HCT116 (cell line): Measurements from ENCODE around the gene CDK4. TPM values are rescaled to one million over a fixed set of nuclear protein-coding genes. Genes with fewer than 3 reads are reported as not detected.

Experiments used
- ATAC-seq: fragments of 200-7000 bp; cut with Tn5 transposase; 2 replicates; pipeline ENCODE4 v1.9.1; 2020; ENCODE audit warnings: mild to moderate bottlenecking, moderate library complexity
- BruUV-seq: library from RNA; stranded (reverse); fragments of 400-500 nt; replicated peaks from 2 replicates; lab custom pipeline; 2021; lab: Mats Ljungman, UMichigan
- CTCF ChIA-PET: fragments of 300-600 bp; sonication (Branson Sonifier 250); formaldehyde crosslinking; loops from one replicate; lab custom pipeline; 2021; ENCODE audit warnings: antibody characterized with exemption; lab: Charles Lee
- POLR2A ChIA-PET: fragments of 300-600, 350-600 bp; sonication (Branson Sonifier 250); formaldehyde crosslinking; loops from one replicate; lab custom pipeline; 2021; ENCODE audit warnings: antibody characterized with exemption; lab: Charles Lee
- RAD21 ChIA-PET, 2 experiments: fragments of 300-600 bp; sonication (Branson Sonifier 250); formaldehyde crosslinking; loops; one replicate each; lab custom pipeline; 2023; ENCODE audit warnings: low total read pairs in 2 of 2; ENCODE audit not compliant: uncharacterized antibody in 2 of 2, unreplicated experiment in 2 of 2, low non-redundant PET in 1 of 2; lab: Charles Lee
- DNase-seq: peaks from one replicate; pipeline ENCODE4 v3.0.0-alpha.2; 2010; ENCODE audit warnings: low read depth, low spot score
- H2AFZ ChIP-seq: fragments of 200-600 bp; shearing (Covaris generic), sonication (generic); 2 replicates; pipeline ENCODE4 v1.6.1; 2017; ENCODE audit warnings: low read depth, mixed run types, mixed read lengths, antibody characterized with exemption, low read length; ENCODE audit not compliant: poor library complexity, severe bottlenecking
- H3K27ac ChIP-seq: 2 replicates; pipeline ENCODE4 v1.5.1; 2012; ENCODE audit warnings: low read depth, low read length
- H3K27me3 ChIP-seq: fragments of 200-600 bp; sonication (generic); 2 replicates; pipeline ENCODE4 v1.6.1; 2016; ENCODE audit warnings: mixed run types, low read length, mixed read lengths; ENCODE audit not compliant: insufficient read depth
- H3K36me3 ChIP-seq, 2 experiments: fragments of 200-500 bp in 1 of 2; fragments of 200-600 bp in 1 of 2; sonication (Bioruptor generic) in 1 of 2; sonication (generic) in 1 of 2; 2 replicates each; pipeline versions ENCODE4 v1.5.1 to v1.6.1; 2014 to 2016; ENCODE audit warnings: low read length in 2 of 2, inconsistent platforms in 1 of 2, mixed read lengths in 1 of 2, mixed run types in 1 of 2; ENCODE audit not compliant: insufficient read depth in 2 of 2, control insufficient read depth in 1 of 2
- H3K4me1 ChIP-seq, 2 experiments: fragments of 200-600 bp in 1 of 2; sonication (generic) in 1 of 2; 2 replicates each; pipeline versions ENCODE4 v1.5.1 to v1.6.1; 2012 to 2017; ENCODE audit warnings: low read length in 2 of 2, inconsistent platforms in 1 of 2, mild to moderate bottlenecking in 1 of 2, mixed read lengths in 1 of 2, mixed run types in 1 of 2, moderate library complexity in 1 of 2; ENCODE audit not compliant: insufficient read depth in 2 of 2, control insufficient read depth in 1 of 2
- H3K4me2 ChIP-seq: fragments of 200-600 bp; sonication (generic); 2 replicates; pipeline ENCODE4 v1.6.1; 2017; ENCODE audit warnings: mixed run types, low read length, mixed read lengths
- H3K4me3 ChIP-seq, 2 experiments: fragments of 200-600 bp in 1 of 2; sonication (generic) in 1 of 2; replicated peaks in 1 of 2; 2 replicates each; pipeline ENCODE4 v1.5.1; 2011 to 2016; ENCODE audit warnings: low read length in 2 of 2, control low read depth in 1 of 2, low read depth in 1 of 2, mild to moderate bottlenecking in 1 of 2, mixed read lengths in 1 of 2, mixed run types in 1 of 2
- H3K79me2 ChIP-seq: fragments of 200-600 bp; sonication (generic); 2 replicates; pipeline ENCODE4 v1.6.1; 2017; ENCODE audit warnings: mild to moderate bottlenecking, mixed run types, low read length, moderate library complexity, mixed read lengths; ENCODE audit not compliant: insufficient read depth
- H3K9ac ChIP-seq: fragments of 200-600 bp; sonication (generic); 2 replicates; pipeline ENCODE4 v1.6.1; 2016; ENCODE audit warnings: low read length, mixed read lengths
- H3K9me2 ChIP-seq: fragments of 200-600 bp; sonication (generic), shearing (Covaris generic); 2 replicates; pipeline ENCODE4 v1.6.1; 2017; ENCODE audit warnings: mixed run types, mild to moderate bottlenecking, moderate library complexity; ENCODE audit not compliant: insufficient read depth
- H3K9me3 ChIP-seq, 2 experiments: fragments of 200-500 bp in 1 of 2; fragments of 200-600 bp in 1 of 2; sonication (Bioruptor generic) in 1 of 2; sonication (generic) in 1 of 2; 2 replicates each; pipeline ENCODE4 v1.6.1; 2014 to 2017; ENCODE audit warnings: low read length in 2 of 2, mixed read lengths in 2 of 2, inconsistent platforms in 1 of 2, low read depth in 1 of 2, mild to moderate bottlenecking in 1 of 2, mixed run types in 1 of 2, moderate library complexity in 1 of 2; ENCODE audit not compliant: control insufficient read depth in 1 of 2, insufficient read depth in 1 of 2
- H4K20me1 ChIP-seq: fragments of 200-600 bp; sonication (generic), shearing (Covaris generic); 2 replicates; pipeline ENCODE4 v1.6.1; 2017; ENCODE audit warnings: mixed run types, mild to moderate bottlenecking, moderate library complexity; ENCODE audit not compliant: insufficient read depth
- POLR2A ChIP-seq: IDR thresholded peaks from 2 replicates; pipeline ENCODE4 v1.7.0; 2011; ENCODE audit warnings: borderline replicate concordance; ENCODE audit not compliant: insufficient read depth, insufficient read length; ENCODE audit errors: extremely low read depth
- SIN3A ChIP-seq: IDR thresholded peaks from 2 replicates; pipeline ENCODE4 v1.6.1; 2012; ENCODE audit warnings: low read depth
- SRF ChIP-seq: IDR thresholded peaks from 2 replicates; pipeline ENCODE4 v1.6.1; 2012; ENCODE audit warnings: low read depth
- intact Hi-C: fragments of 100-400 bp; cut with micrococcal nuclease; formaldehyde crosslinking; loops from 2 replicates; pipeline ENCODE4 v1.10.0; 2022
- total RNA-seq: library from RNA; stranded (reverse); gene quantifications from one replicate; pipeline ENCODE4 v1.2.1, GENCODE V29; 2021; ENCODE audit not compliant: unreplicated experiment
- TF ChIP-seq, protein P1 (sequence below): IDR thresholded peaks from 2 replicates; pipeline ENCODE4 v1.6.1; 2012

Gene CDK4
- total RNA-seq, 1 experiment from 2014 or later = 206 TPM

DNA sequence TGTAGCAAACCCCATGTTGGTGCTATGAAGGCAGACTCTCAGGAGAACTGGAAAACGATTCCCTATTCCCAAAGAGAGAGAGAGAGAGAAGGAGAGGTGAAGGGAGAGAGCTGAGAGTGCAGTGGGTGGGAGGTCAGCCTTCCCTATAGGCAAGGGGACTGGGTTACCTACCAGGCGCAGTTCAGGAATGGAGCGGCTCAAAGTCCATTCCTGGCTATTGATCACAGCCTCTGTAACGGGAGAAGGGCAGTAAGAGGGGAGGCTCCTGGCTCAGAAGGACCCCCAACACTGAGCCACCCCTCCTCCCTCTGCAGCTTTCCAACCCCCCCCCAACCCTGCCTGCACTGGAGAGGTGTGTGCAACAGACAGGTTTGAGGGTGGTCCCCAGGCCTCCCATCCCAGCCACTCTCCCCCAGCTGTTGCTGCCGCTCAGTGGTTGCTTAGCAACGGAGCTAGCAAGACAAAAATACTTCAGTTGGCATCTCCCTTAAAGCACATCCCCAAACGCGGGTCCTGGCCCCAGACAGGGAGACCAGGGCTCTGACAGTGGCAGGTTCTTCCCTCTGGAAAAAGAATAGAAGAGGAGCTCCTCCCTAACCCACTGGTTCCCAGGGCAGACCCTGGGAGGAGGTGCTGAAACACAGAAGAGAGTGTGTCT lies 16.8 kb downstream of the CDK4 start:
- Histone ChIP-seq H3K27ac (no peak overlapping the region), H2AFZ (no peak overlapping the region), H3K4me2 (no peak overlapping the region), H3K9me2 (no peaks in the 10 kb centered on the region), H3K36me3 (peaks cover 0 to 11% of the 10 kb centered on the region in 2 experiments; a peak in 3 of 4 replicates), H3K79me2 (no peaks in the 10 kb centered on the region), H3K9me3 (no peaks in the 10 kb centered on the region), H4K20me1 (no peaks in the 10 kb centered on the region), H3K4me3 (no peak overlapping the region), H3K4me1 (no peaks in the 10 kb centered on the region), H3K9ac (no peak overlapping the region), H3K27me3 (no peaks in the 10 kb centered on the region)
- RAD21 ChIA-PET = no interaction called here
- TF ChIP-seq, protein P1, sequence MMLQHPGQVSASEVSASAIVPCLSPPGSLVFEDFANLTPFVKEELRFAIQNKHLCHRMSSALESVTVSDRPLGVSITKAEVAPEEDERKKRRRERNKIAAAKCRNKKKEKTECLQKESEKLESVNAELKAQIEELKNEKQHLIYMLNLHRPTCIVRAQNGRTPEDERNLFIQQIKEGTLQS = no peak
- no peak for ATAC-seq
- no peak for DNase-seq
- POLR2A ChIA-PET = no interaction called here
- CTCF ChIA-PET = no interaction called here
- BruUV-seq = no TSS peak
- intact Hi-C loops = no loop called here

DNA sequence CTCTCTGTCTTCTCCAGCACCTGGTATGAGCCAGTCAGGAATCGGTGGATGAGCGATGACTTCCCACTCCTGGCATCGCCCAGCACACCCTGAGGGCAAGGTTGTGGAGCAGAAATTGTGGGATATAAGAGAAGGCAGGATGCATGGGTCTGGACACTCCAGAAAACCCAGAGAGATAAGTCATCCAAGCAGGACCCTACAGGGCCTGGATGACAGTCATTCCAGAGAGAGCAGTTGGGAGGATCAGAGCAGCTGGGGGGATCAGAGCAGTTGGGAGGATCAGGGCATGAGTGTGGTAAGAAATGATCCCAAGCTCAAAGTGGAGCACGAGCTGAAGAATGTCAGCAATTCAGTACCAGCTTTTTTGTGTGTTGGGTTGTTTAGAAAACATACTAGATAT lies 17.5 kb downstream of the CDK4 start:
- ChIA-PET CTCF (no interaction called here), POLR2A (no interaction called here), RAD21 (no interaction called here)
- H3K79me2 ChIP-seq = no peaks in the 10 kb centered on the region
- no peak for TF ChIP-seq SIN3A
- no peak for TF ChIP-seq SRF
- TF ChIP-seq POLR2A = no peak
- no peak overlapping the region for H2AFZ ChIP-seq
- H3K4me3 ChIP-seq = no peak overlapping the region
- ATAC-seq (no peak), DNase-seq (no peak)
- H3K27ac ChIP-seq = no peak overlapping the region
- no peaks in the 10 kb centered on the region for H3K9me3 ChIP-seq
- H3K9me2 ChIP-seq = no peaks in the 10 kb centered on the region
- H3K36me3 ChIP-seq = peaks cover 0 to 15% of the 10 kb centered on the region in 2 experiments; a peak in 3 of 4 replicates
- no peak overlapping the region for H3K9ac ChIP-seq
- no peaks in the 10 kb centered on the region for H3K27me3 ChIP-seq
- no peaks in the 10 kb centered on the region for H3K4me1 ChIP-seq
- intact Hi-C loops = no loop called here
- no peak overlapping the region for H3K4me2 ChIP-seq
- no peaks in the 10 kb centered on the region for H4K20me1 ChIP-seq
- no TSS peak for BruUV-seq
